KMS-11 (cell line): Measurements from ENCODE around the gene POMP.

ENCODE experiments used
- H2AFZ ChIP-seq: fragments of 200-600 bp; sonication (generic); 2 replicates; pipeline ENCODE4 v1.6.1; 2016; ENCODE audit warnings: antibody characterized with exemption, mixed run types, low read depth
- H3K27ac ChIP-seq: fragments of 200-600 bp; sonication (generic); 2 replicates; pipeline ENCODE4 v1.6.1; 2016; ENCODE audit warnings: mild to moderate bottlenecking, mixed run types
- H3K27me3 ChIP-seq: fragments of 200-600 bp; sonication (generic); 2 replicates; pipeline ENCODE4 v1.6.1; 2017; ENCODE audit warnings: mild to moderate bottlenecking, low read depth, mixed run types, moderate library complexity; ENCODE audit not compliant: insufficient read depth
- H3K36me3 ChIP-seq: fragments of 200-600 bp; sonication (generic); 2 replicates; pipeline ENCODE4 v1.6.1; 2017; ENCODE audit warnings: mild to moderate bottlenecking, mixed run types; ENCODE audit not compliant: insufficient read depth
- H3K4me1 ChIP-seq: fragments of 200-600 bp; sonication (generic); 2 replicates; pipeline ENCODE4 v1.6.1; 2016; ENCODE audit warnings: mild to moderate bottlenecking, low read depth, mixed run types; ENCODE audit not compliant: poor library complexity, severe bottlenecking
- H3K4me2 ChIP-seq: fragments of 200-600 bp; sonication (generic); 2 replicates; pipeline ENCODE4 v1.7.0; 2016; ENCODE audit warnings: mild to moderate bottlenecking, mixed run types
- H3K4me3 ChIP-seq: fragments of 200-600 bp; sonication (generic); IDR thresholded peaks from 2 replicates; pipeline ENCODE4 v1.6.1; 2017; ENCODE audit warnings: low read depth, low read length, mixed read lengths; ENCODE audit not compliant: insufficient read depth
- H3K79me2 ChIP-seq: fragments of 200-600 bp; sonication (generic); 2 replicates; pipeline ENCODE4 v1.6.1; 2016; ENCODE audit warnings: low read depth, mixed run types; ENCODE audit not compliant: insufficient read depth
- H3K9ac ChIP-seq: fragments of 200-600 bp; sonication (generic); 2 replicates; pipeline ENCODE4 v1.6.1; 2016; ENCODE audit warnings: mild to moderate bottlenecking, mixed run types
- H4K20me1 ChIP-seq: fragments of 200-600 bp; sonication (generic); 2 replicates; pipeline ENCODE4 v1.6.1; 2016; ENCODE audit warnings: mild to moderate bottlenecking, mixed run types; ENCODE audit not compliant: insufficient read depth
- CTCF ChIP-seq: fragments of 200-600 bp; sonication (generic); conservative IDR thresholded peaks from 2 replicates; pipeline ENCODE4 v1.6.1; 2017; ENCODE audit warnings: low read depth, mild to moderate bottlenecking, antibody characterized with exemption, low read length, moderate library complexity, mixed read lengths

Gene POMP

GRCh38 chr13:28651810-28652401, 7.0 kb upstream of the POMP start:
- Histone ChIP-seq H3K4me3 (no peak overlapping the region), H3K4me1 (no peaks in the 10 kb centered on the region), H4K20me1 (no peaks in the 10 kb centered on the region), H3K27me3 (no peaks in the 10 kb centered on the region), H3K4me2 (no peak overlapping the region), H3K9ac (no peak overlapping the region), H3K79me2 (no peaks in the 10 kb centered on the region), H3K27ac (no peak overlapping the region), H3K36me3 (no peaks in the 10 kb centered on the region), H2AFZ (no peak overlapping the region)
- TF ChIP-seq CTCF = no peak

- Histone ChIP-seq H3K4me2 (no peak overlapping the region), H3K27ac (no peak overlapping the region), H4K20me1 (no peaks in the 10 kb centered on the region), H3K4me1 (no peaks in the 10 kb centered on the region), H3K9ac (no peak overlapping the region), H3K79me2 (peaks cover 8% of the 10 kb centered on the region; the same call in 1 of the 2 replicates), H3K36me3 (no peaks in the 10 kb centered on the region), H3K27me3 (no peaks in the 10 kb centered on the region), H2AFZ (no peak overlapping the region), H3K4me3 (no peak overlapping the region)
- no peak for TF ChIP-seq CTCF
Measured at GRCh38 chr13:28653111-28653510, 5.8 kb upstream of the POMP start.

GRCh38 chr13:28654276-28654675, 4.7 kb upstream of the POMP start:
- Histone ChIP-seq H3K27me3 (no peaks in the 10 kb centered on the region), H4K20me1 (no peaks in the 10 kb centered on the region), H3K9ac (no peak overlapping the region), H3K79me2 (peaks cover 15% of the 10 kb centered on the region; the same call in 1 of the 2 replicates), H3K27ac (no peak overlapping the region), H3K4me2 (no peak overlapping the region), H3K4me1 (no peaks in the 10 kb centered on the region), H2AFZ (no peak overlapping the region), H3K36me3 (no peaks in the 10 kb centered on the region), H3K4me3 (no peak overlapping the region)
- no peak for TF ChIP-seq CTCF

- no peak overlapping the region for H3K4me2 ChIP-seq
- no peaks in the 10 kb centered on the region for H4K20me1 ChIP-seq
- H3K79me2 ChIP-seq = peaks cover 28% of the 10 kb centered on the region
- no peak overlapping the region for H3K9ac ChIP-seq
- H3K4me1 ChIP-seq = peaks cover 7% of the 10 kb centered on the region
- H2AFZ ChIP-seq = no peak overlapping the region
- no peaks in the 10 kb centered on the region for H3K27me3 ChIP-seq
- H3K36me3 ChIP-seq = no peaks in the 10 kb centered on the region
- H3K4me3 ChIP-seq = no peak overlapping the region
- no peak overlapping the region for H3K27ac ChIP-seq
- TF ChIP-seq CTCF = no peak
Measured at GRCh38 chr13:28655561-28655960, 3.4 kb upstream of the POMP start.
